VCaP (cell line): ENCODE results near the gene FKBP11.

Experiments
- H3K27ac ChIP-seq: fragments of 450-650 bp; 2 replicates; pipeline ENCODE4 v1.5.1; 2017
- TF ChIP-seq, protein P1 (sequence below): fragments of 450-650 bp; conservative IDR thresholded peaks from 2 replicates; pipeline ENCODE4 v1.5.1; 2017; ENCODE audit warnings: mild to moderate bottlenecking, moderate library complexity

The FKBP11 gene

DNA sequence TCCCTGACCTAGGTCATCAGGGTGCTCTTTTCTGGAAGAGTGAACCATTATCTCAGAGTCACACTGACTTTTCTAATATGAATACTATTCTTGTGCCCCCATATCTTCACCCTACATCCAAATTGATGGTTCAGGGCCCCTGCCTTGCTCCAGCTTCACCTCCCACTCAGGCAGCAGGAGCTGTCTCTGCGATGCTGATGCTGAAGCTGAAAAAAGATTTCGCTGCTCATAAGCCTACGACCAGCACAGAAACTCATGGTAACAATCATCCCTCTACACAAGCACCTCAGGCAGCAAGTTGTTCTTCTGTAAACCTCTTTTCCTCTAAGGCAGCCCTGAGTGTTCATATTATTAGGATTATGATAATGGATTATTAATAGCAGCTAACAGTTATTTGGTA lies 28.8 kb upstream of the FKBP11 start:
- TF ChIP-seq, protein P1, sequence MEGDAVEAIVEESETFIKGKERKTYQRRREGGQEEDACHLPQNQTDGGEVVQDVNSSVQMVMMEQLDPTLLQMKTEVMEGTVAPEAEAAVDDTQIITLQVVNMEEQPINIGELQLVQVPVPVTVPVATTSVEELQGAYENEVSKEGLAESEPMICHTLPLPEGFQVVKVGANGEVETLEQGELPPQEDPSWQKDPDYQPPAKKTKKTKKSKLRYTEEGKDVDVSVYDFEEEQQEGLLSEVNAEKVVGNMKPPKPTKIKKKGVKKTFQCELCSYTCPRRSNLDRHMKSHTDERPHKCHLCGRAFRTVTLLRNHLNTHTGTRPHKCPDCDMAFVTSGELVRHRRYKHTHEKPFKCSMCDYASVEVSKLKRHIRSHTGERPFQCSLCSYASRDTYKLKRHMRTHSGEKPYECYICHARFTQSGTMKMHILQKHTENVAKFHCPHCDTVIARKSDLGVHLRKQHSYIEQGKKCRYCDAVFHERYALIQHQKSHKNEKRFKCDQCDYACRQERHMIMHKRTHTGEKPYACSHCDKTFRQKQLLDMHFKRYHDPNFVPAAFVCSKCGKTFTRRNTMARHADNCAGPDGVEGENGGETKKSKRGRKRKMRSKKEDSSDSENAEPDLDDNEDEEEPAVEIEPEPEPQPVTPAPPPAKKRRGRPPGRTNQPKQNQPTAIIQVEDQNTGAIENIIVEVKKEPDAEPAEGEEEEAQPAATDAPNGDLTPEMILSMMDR = no peak
- H3K27ac ChIP-seq = no peak overlapping the region

DNA sequence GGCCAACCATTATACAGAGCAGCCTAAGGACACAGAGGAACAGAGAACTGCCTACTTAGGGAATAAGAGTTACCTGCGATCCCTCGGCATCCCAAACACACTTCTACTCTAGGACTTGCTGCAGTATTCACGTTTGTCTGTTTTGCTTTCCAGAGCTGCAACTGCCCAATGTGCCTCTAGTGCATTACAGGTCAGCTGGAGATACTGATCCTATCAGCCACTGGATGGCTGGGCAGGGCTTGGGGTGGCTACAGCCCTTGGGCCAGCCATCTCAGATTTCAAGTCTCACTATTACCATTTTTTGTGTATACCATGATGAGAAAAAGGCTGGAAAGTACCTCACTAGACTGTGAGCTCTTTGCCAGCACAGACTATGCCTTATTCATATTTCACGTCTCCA lies 27.4 kb upstream of the FKBP11 start:
- no peak overlapping the region for H3K27ac ChIP-seq
- TF ChIP-seq, protein P1 = no peak

DNA sequence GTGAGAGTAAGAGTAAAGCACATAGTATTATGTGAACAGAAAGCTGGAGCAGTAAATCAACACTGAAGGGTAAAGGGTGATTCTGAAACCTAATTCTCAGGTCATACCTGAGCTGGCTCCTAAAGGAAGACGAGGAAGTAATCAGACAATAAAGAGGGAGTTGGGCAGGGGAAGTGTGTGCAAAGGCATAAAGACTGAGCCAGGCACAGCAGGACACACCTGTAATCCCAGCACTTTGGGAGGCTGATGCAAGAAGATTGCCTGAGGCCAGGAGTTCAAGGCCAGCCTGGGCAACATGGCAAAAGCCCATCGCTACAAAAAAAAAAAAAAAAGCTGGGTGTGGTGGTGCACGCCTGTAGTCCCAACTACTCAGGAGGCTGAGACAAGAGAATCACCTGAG lies 22.4 kb upstream of the FKBP11 start:
- TF ChIP-seq, protein P1 = no peak
- H3K27ac ChIP-seq = no peak overlapping the region

DNA sequence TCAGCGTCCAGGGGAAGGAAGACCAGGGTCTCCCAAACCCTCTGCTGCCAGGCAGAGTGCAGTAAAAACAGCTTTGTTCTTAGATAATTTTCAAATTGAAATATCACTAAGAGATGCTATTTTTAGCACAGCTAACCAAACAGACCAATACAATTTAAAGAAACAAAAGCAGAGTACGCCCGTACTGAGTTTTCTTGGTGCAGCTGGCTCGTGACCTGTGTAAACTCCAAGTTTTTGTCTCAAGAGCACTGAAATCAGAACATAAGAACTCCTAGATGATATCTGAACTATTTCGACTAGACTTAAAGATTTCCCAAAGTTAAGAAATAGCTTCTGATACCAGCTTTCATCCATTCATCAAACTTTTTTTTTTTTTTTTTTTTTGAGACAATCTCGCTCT lies 21.7 kb upstream of the FKBP11 start:
- TF ChIP-seq, protein P1 = no peak
- no peak overlapping the region for H3K27ac ChIP-seq

GRCh38 chr12:48946205-48946604 lies 20.9 kb upstream of the FKBP11 start:
- H3K27ac ChIP-seq = no peak overlapping the region
- TF ChIP-seq, protein P1 = no peak

DNA sequence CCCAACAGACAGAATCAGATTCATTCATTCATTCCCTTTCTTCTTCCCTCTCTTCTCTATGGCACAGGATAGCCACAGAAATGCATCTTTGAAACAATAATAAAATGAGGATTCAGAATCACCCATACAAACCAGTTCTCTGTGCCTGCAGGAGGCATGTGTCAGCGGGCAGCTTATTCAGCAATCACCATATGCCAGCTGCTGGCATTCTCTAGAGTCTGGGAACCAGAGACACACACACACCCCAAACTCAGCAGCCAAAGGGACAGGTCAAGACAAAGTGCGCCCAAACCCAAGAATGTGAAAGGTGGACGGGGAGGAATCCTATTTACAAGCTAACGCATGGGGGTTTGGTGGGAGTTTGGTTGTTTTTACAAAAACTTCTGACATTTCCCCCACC lies 17.9 kb upstream of the FKBP11 start:
- no peak overlapping the region for H3K27ac ChIP-seq
- TF ChIP-seq, protein P1 = no peak

- TF ChIP-seq, protein P1 = no peak
- H3K27ac ChIP-seq = no peak overlapping the region
Observed at GRCh38 chr12:48940181-48940580, 14.9 kb upstream of the FKBP11 start.

- H3K27ac ChIP-seq = no peak overlapping the region
- TF ChIP-seq, protein P1 = no peak
Observed at GRCh38 chr12:48938805-48939204, 13.5 kb upstream of the FKBP11 start.
